Smooth muscle cell (in vitro differentiated cells): Measurements from ENCODE around the gene ARID4A. TPM values are rescaled to one million over a fixed set of nuclear protein-coding genes. Genes with fewer than 3 reads are reported as not detected.
A peak's percentile ranks its signal among the peaks of the same experiment; 100 is the strongest.

Experiments
- DNase-seq: peaks from one replicate; lab custom pipeline; 2025; ENCODE audit not compliant: unreplicated experiment; lab: John Stamatoyannopoulos, UW
- H2AFZ ChIP-seq: fragments of 200-600 bp; sonication (generic); 2 replicates; pipeline ENCODE4 v1.6.0; 2016; ENCODE audit warnings: antibody characterized with exemption, low read depth, mild to moderate bottlenecking
- H3F3A ChIP-seq: fragments of 200-600 bp; sonication (generic); 2 replicates; pipeline ENCODE4 v1.6.0; 2017; ENCODE audit warnings: antibody characterized with exemption, low read depth
- H3K27ac ChIP-seq: fragments of 200-600 bp; sonication (generic); 2 replicates; pipeline ENCODE4 v1.5.1; 2016; ENCODE audit warnings: low read depth, mild to moderate bottlenecking
- H3K27me3 ChIP-seq: fragments of 200-600 bp; sonication (generic); 2 replicates; pipeline ENCODE4 v1.6.1; 2016; ENCODE audit warnings: low read depth, mild to moderate bottlenecking
- H3K36me3 ChIP-seq: fragments of 200-600 bp; sonication (generic); 2 replicates; pipeline ENCODE4 v1.5.1; 2016; ENCODE audit warnings: low read depth
- H3K4me1 ChIP-seq: fragments of 200-600 bp; sonication (generic); 2 replicates; pipeline ENCODE4 v1.5.1; 2016; ENCODE audit warnings: low read depth
- H3K4me2 ChIP-seq: fragments of 200-600 bp; sonication (generic); 2 replicates; pipeline ENCODE4 v1.6.0; 2016; ENCODE audit warnings: mild to moderate bottlenecking
- H3K4me3 ChIP-seq: fragments of 200-600 bp; sonication (generic); 2 replicates; pipeline ENCODE4 v1.5.1; 2016; ENCODE audit warnings: mild to moderate bottlenecking
- H3K79me2 ChIP-seq: fragments of 200-600 bp; sonication (generic); 2 replicates; pipeline ENCODE4 v1.6.0; 2016; ENCODE audit warnings: low read depth, mild to moderate bottlenecking
- H3K9ac ChIP-seq: fragments of 200-600 bp; sonication (generic); 2 replicates; pipeline ENCODE4 v1.6.0; 2016; ENCODE audit warnings: low read depth
- H3K9me3 ChIP-seq: fragments of 200-600 bp; sonication (generic); replicated peaks from 2 replicates; pipeline ENCODE4 v1.5.1; 2016; ENCODE audit warnings: low read depth
- H4K20me1 ChIP-seq: fragments of 200-600 bp; sonication (generic); 2 replicates; pipeline ENCODE4 v1.6.0; 2016; ENCODE audit warnings: low read depth
- CTCF ChIP-seq: fragments of 200-600 bp; sonication (generic); IDR thresholded peaks from 2 replicates; pipeline ENCODE4 v1.5.1; 2017; ENCODE audit warnings: borderline replicate concordance, mild to moderate bottlenecking, antibody characterized with exemption; ENCODE audit not compliant: insufficient read depth, poor library complexity, severe bottlenecking
- WGBS: methylation state at CpG from one replicate; pipeline ENCODE4 v1.1.7; 2016; ENCODE audit warnings: low lambda C conversion rate; 5-methylcytosine and 5-hydroxymethylcytosine counted together
- polyA plus RNA-seq: library from polyadenylated mRNA; unstranded; fragments of >200 nt; fragmentation: Nextera tagmentation; extraction: Ambion mirVana; gene quantifications from 2 replicates; pipeline ENCODE4 v1.2.1, GENCODE V29; 2016
- total RNA-seq: library from RNA; depleted of rRNA; stranded (reverse); fragments of >200 nt; gene quantifications from 2 replicates; pipeline ENCODE4 v1.2.3, GENCODE V29; 2014

Gene ARID4A
- total and polyA plus RNA-seq, 2 experiments from 2014 or later = 14.1 to 18.4 TPM

- Histone ChIP-seq H3K27ac (peak overlapping the region; percentile 98), H3K9me3 (no peaks in the 10 kb centered on the region), H3K4me2 (no peak overlapping the region), H3K27me3 (no peaks in the 10 kb centered on the region), H3K36me3 (peaks cover 20% of the 10 kb centered on the region), H3K4me3 (no peak overlapping the region), H2AFZ (no peak overlapping the region), H3K79me2 (peaks cover 84% of the 10 kb centered on the region), H3F3A (peaks cover 46% of the 10 kb centered on the region), H3K9ac (no peak overlapping the region), H3K4me1 (peaks cover 12% of the 10 kb centered on the region), H4K20me1 (peaks cover 18% of the 10 kb centered on the region)
- no peak for DNase-seq
- no peak for TF ChIP-seq CTCF
Measured at GRCh38 chr14:58283730-58284129, 14.6 kb upstream of the ARID4A start.

- H3K27me3 ChIP-seq = no peaks in the 10 kb centered on the region
Measured at GRCh38 chr14:58285132-58285531, 13.2 kb upstream of the ARID4A start.

GRCh38 chr14:58287607-58288042 is 10.7 kb upstream of the ARID4A start:
- H3K9me3 ChIP-seq = no peaks in the 10 kb centered on the region
- no peak for DNase-seq
- H3K4me2 ChIP-seq = no peak overlapping the region
- peaks cover 97% of the 10 kb centered on the region for H3K79me2 ChIP-seq
- peaks cover 36% of the 10 kb centered on the region for H4K20me1 ChIP-seq
- peaks cover 33% of the 10 kb centered on the region for H3K36me3 ChIP-seq
- no peaks in the 10 kb centered on the region for H3K4me1 ChIP-seq
- peaks cover 29% of the 10 kb centered on the region for H3F3A ChIP-seq
- no peak overlapping the region for H3K9ac ChIP-seq
- 88% methylated on average over 3 of the region's 3 CpGs for WGBS
- TF ChIP-seq CTCF = no peak
- H3K27me3 ChIP-seq = no peaks in the 10 kb centered on the region
- no peak overlapping the region for H2AFZ ChIP-seq
- peak overlapping the region; percentile 44 for H3K27ac ChIP-seq
- no peak overlapping the region for H3K4me3 ChIP-seq

More at GRCh38 chr14:58285132-58285531, 13.2 kb upstream of the ARID4A start:
- WGBS = 98% methylated on average over 4 of the region's 4 CpGs
- peaks cover 84% of the 10 kb centered on the region for H3K79me2 ChIP-seq
- H3K9me3 ChIP-seq = no peaks in the 10 kb centered on the region
- peaks cover 12% of the 10 kb centered on the region for H3K4me1 ChIP-seq
- H3K4me3 ChIP-seq = no peak overlapping the region
- TF ChIP-seq CTCF = no peak
- peak overlapping the region; percentile 98 for H3K27ac ChIP-seq
- peaks cover 22% of the 10 kb centered on the region for H4K20me1 ChIP-seq
- H3K36me3 ChIP-seq = peaks cover 32% of the 10 kb centered on the region
- H3F3A ChIP-seq = peaks cover 46% of the 10 kb centered on the region
- H3K9ac ChIP-seq = no peak overlapping the region
- no peak overlapping the region for H2AFZ ChIP-seq
- H3K4me2 ChIP-seq = no peak overlapping the region
- no peak for DNase-seq

GRCh38 chr14:58288106-58288792 is 10.1 kb upstream of the ARID4A start:
- Histone ChIP-seq H3F3A (peaks cover 22% of the 10 kb centered on the region), H2AFZ (no peak overlapping the region), H3K36me3 (peaks cover 33% of the 10 kb centered on the region), H3K4me1 (no peaks in the 10 kb centered on the region), H3K9me3 (no peaks in the 10 kb centered on the region), H3K9ac (no peak overlapping the region), H3K27me3 (no peaks in the 10 kb centered on the region), H3K27ac (peak overlapping the region; percentile 44), H3K4me2 (no peak overlapping the region), H3K4me3 (no peak overlapping the region), H3K79me2 (peaks cover 97% of the 10 kb centered on the region), H4K20me1 (peaks cover 42% of the 10 kb centered on the region)
- TF ChIP-seq CTCF = no peak
- WGBS = 79% methylated on average over 3 of the region's 3 CpGs
- no peak for DNase-seq
